Measurements from ENCODE around the gene FHIT.

Gene FHIT

DNA sequence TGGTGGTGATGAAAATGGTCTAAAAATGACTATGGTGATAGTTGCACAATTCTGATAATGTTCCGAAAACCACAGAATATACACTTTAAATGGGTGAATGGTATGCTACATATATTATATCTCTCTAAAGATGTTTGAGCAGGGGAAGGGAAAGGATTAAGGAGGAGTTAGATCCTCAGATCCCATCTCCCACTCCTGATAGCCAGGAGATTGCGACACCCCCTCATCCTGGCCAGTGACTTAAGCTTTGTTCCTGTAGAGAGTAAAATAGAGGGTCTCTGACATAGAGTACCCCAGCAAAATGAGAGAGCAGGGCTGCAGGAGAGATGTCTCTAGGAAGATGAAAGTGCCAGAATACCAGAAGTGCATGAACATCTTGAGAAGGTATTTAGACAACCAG, 984.8 kb downstream of the FHIT start:
- H3K27ac Mint-ChIP-seq, result no peak overlapping the region
- no peaks in the 10 kb centered on the region for H3K9me3 Mint-ChIP-seq
- H3K36me3 Mint-ChIP-seq (ENCODE audit: low read depth), result no peaks in the 10 kb centered on the region
- no peak overlapping the region for H3K4me3 Mint-ChIP-seq
- H3K27me3 Mint-ChIP-seq, result no peaks in the 10 kb centered on the region
- DNase-seq (no peak), ATAC-seq (no peak)
- H3K4me1 Mint-ChIP-seq, result peaks cover 13% of the 10 kb centered on the region

DNA sequence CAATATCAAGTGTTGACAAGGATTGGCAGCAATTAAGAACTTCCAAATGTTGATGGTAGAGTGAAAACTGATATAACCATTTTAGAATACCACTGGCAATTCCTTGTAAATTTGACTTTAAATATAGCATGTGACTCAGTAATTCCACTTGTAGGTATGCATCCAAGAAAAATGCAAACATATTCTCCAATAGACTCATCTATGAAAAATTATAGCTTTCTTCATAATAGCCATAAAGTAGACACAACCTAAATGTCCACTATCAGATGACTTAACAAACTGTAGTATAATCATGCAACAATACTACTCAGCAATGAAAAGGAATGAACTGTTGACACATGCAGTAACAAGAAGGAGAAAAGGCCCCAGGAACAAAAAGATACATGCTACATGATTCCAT, 988.1 kb downstream of the FHIT start:
- Mint-ChIP-seq H3K27me3 (no peaks in the 10 kb centered on the region), H3K27ac (no peak overlapping the region), H3K4me3 (no peak overlapping the region), H3K9me3 (no peaks in the 10 kb centered on the region), H3K36me3 (ENCODE audit: low read depth) (no peaks in the 10 kb centered on the region), H3K4me1 (peaks cover 17% of the 10 kb centered on the region)
- no peak for ATAC-seq
- DNase-seq, result no peak

- Mint-ChIP-seq H3K27me3 (no peaks in the 10 kb centered on the region), H3K27ac (no peak overlapping the region), H3K9me3 (peaks cover 1% of the 10 kb centered on the region), H3K4me3 (no peak overlapping the region), H3K36me3 (ENCODE audit: low read depth) (no peaks in the 10 kb centered on the region), H3K4me1 (peaks cover 17% of the 10 kb centered on the region)
- ATAC-seq (no peak), DNase-seq (no peak)
Observed at GRCh38 chr3:60262546-60262945, 988.7 kb downstream of the FHIT start.

DNA sequence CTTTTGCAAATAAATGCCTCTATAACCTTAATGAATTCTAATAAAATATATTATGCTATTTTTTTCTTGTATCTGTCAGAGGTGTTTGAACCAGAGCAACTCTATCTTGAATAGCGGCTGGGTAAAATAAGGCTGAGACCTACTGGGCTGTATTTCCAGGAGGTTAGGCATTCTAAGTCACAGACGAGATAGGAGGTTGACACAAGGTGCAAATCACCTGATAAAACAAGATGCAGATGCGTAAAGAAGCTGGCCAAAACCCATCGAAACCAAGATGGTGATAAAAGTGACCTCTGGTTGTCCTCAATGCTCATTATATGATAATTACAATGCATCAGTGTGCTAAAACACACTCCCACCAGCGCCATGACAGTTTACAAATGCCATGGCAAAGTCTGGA, 990.7 kb downstream of the FHIT start:
- ATAC-seq (no peak), DNase-seq (no peak)
- Mint-ChIP-seq H3K4me3 (no peak overlapping the region), H3K27me3 (no peaks in the 10 kb centered on the region), H3K4me1 (peaks cover 26% of the 10 kb centered on the region), H3K9me3 (peaks cover 3% of the 10 kb centered on the region), H3K27ac (no peak overlapping the region), H3K36me3 (ENCODE audit: low read depth) (no peaks in the 10 kb centered on the region)

DNA sequence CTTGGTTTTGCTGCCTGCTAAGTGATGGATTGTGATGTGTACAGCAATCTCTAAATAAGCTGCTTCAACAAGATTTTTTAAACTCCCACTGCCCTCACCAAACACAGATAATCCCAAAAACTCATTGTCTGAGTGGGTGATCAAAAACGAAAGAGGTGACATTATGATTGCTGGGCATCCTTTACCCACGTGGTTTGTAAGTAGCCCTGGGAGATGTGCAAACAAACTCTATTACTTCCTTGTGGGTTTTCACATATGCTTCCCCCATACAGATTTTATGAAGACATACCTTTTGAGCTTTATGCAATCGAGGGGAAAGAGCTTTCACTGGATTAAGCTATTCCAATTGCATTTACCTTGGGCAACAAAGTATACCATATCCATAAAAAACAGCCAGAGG, 1000.4 kb downstream of the FHIT start:
- Mint-ChIP-seq H3K9me3 (peaks cover 4% of the 10 kb centered on the region), H3K4me3 (no peak overlapping the region), H3K4me1 (peaks cover 9% of the 10 kb centered on the region), H3K27ac (no peak overlapping the region), H3K36me3 (ENCODE audit: low read depth) (no peaks in the 10 kb centered on the region), H3K27me3 (no peaks in the 10 kb centered on the region)
- no peak for ATAC-seq
- no peak for DNase-seq

- DNase-seq, result no peak
- Mint-ChIP-seq H3K4me3 (no peak overlapping the region), H3K4me1 (peaks cover 9% of the 10 kb centered on the region), H3K27ac (no peak overlapping the region), H3K36me3 (ENCODE audit: low read depth) (no peaks in the 10 kb centered on the region), H3K9me3 (peaks cover 4% of the 10 kb centered on the region), H3K27me3 (no peaks in the 10 kb centered on the region)
- ATAC-seq, result no peak
Observed at GRCh38 chr3:60250206-60250605, 1001.0 kb downstream of the FHIT start.

DNA sequence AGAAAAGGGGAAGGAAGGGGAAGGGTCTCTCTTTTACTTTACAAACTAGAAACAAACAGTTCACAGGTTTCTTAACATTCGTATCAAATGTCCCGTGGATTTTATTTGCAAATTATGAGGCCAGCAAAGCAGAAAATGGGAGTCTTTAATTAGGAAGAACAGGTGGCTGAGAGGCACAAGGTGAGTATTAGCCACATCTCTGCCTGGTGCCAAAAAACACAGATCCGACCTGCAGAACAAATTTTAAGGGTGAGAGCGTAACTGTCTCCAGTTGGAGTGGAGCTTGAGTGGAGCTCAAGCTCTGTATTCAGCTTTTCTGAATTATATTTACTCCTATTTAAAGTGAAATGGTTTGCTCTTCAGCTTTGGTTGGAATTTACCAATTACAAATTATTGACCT, 1004.9 kb downstream of the FHIT start:
- peaks cover 9% of the 10 kb centered on the region for H3K4me1 Mint-ChIP-seq
- no peak overlapping the region for H3K27ac Mint-ChIP-seq
- H3K27me3 Mint-ChIP-seq, result no peaks in the 10 kb centered on the region
- no peak for ATAC-seq
- H3K36me3 Mint-ChIP-seq (ENCODE audit: low read depth), result no peaks in the 10 kb centered on the region
- H3K4me3 Mint-ChIP-seq, result no peak overlapping the region
- H3K9me3 Mint-ChIP-seq, result no peaks in the 10 kb centered on the region
- DNase-seq, result no peak

- H3K4me1 Mint-ChIP-seq, result peaks cover 3% of the 10 kb centered on the region
- ATAC-seq (no peak), DNase-seq (no peak)
- H3K27me3 Mint-ChIP-seq, result no peaks in the 10 kb centered on the region
- no peak overlapping the region for H3K27ac Mint-ChIP-seq
- H3K9me3 Mint-ChIP-seq, result no peaks in the 10 kb centered on the region
- no peak overlapping the region for H3K4me3 Mint-ChIP-seq
- H3K36me3 Mint-ChIP-seq (ENCODE audit: low read depth), result no peaks in the 10 kb centered on the region
Observed at GRCh38 chr3:60243456-60243855, 1007.8 kb downstream of the FHIT start.

- H3K36me3 Mint-ChIP-seq (ENCODE audit: low read depth), result no peaks in the 10 kb centered on the region
- no peaks in the 10 kb centered on the region for H3K27me3 Mint-ChIP-seq
- peaks cover 6% of the 10 kb centered on the region for H3K9me3 Mint-ChIP-seq
- H3K27ac Mint-ChIP-seq, result no peak overlapping the region
- no peak for ATAC-seq
- DNase-seq, result no peak
- no peak overlapping the region for H3K4me3 Mint-ChIP-seq
- H3K4me1 Mint-ChIP-seq, result peaks cover 3% of the 10 kb centered on the region
Observed at GRCh38 chr3:60240492-60240891, 1010.8 kb downstream of the FHIT start.

DNA sequence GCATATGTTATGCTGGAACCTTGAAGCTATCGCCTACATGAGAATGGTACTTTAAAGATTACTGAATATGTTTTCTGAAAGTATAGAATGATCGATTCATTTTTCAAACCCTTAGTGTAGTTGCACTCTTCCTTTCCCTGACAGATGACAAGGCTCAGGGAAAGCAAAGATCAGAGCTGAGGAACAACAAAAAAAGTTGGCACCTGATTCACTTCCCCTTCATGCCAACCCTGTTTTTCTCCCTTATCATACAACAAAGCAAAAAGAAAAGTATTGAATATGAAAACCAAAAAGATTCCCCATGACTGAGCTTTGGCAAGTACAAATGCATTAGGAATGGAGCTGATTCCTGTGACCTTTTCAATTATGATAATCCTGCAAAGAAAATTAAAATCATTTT, 1012.7 kb downstream of the FHIT start:
- Mint-ChIP-seq H3K4me1 (peaks cover 3% of the 10 kb centered on the region), H3K4me3 (no peak overlapping the region), H3K9me3 (peaks cover 11% of the 10 kb centered on the region), H3K27ac (no peak overlapping the region), H3K27me3 (no peaks in the 10 kb centered on the region), H3K36me3 (ENCODE audit: low read depth) (no peaks in the 10 kb centered on the region)
- DNase-seq, result no peak
- no peak for ATAC-seq

- no peak for ATAC-seq
- H3K27ac Mint-ChIP-seq, result no peak overlapping the region
- H3K36me3 Mint-ChIP-seq (ENCODE audit: low read depth), result no peaks in the 10 kb centered on the region
- peaks cover 10% of the 10 kb centered on the region for H3K4me1 Mint-ChIP-seq
- DNase-seq, result no peak
- peaks cover 7% of the 10 kb centered on the region for H3K9me3 Mint-ChIP-seq
- H3K4me3 Mint-ChIP-seq, result no peak overlapping the region
- no peaks in the 10 kb centered on the region for H3K27me3 Mint-ChIP-seq
Observed at GRCh38 chr3:60229502-60229901, 1021.8 kb downstream of the FHIT start.

DNA sequence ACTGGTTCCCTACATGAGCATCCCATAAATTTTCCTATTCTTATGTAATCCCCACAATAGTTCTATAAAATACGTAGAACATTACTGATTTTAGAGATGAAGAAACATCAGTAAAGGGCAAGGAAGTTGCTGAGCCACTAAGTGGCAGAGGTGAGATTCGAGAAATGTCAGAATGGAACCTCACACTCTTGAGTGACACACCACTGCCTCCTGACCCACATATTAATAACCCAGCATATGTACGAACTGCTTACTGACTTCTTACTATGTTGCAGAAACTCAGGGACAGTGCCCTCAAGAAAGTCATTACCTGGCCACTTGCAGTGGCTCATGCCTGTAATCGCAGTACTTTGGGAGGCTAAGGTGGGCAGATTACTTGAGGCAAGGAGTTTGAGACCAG, 1022.4 kb downstream of the FHIT start:
- H3K36me3 Mint-ChIP-seq (ENCODE audit: low read depth), result no peaks in the 10 kb centered on the region
- H3K27ac Mint-ChIP-seq, result no peak overlapping the region
- peaks cover 10% of the 10 kb centered on the region for H3K4me1 Mint-ChIP-seq
- H3K9me3 Mint-ChIP-seq, result peaks cover 5% of the 10 kb centered on the region
- no peak overlapping the region for H3K4me3 Mint-ChIP-seq
- H3K27me3 Mint-ChIP-seq, result no peaks in the 10 kb centered on the region
- ATAC-seq (no peak), DNase-seq (no peak)

DNA sequence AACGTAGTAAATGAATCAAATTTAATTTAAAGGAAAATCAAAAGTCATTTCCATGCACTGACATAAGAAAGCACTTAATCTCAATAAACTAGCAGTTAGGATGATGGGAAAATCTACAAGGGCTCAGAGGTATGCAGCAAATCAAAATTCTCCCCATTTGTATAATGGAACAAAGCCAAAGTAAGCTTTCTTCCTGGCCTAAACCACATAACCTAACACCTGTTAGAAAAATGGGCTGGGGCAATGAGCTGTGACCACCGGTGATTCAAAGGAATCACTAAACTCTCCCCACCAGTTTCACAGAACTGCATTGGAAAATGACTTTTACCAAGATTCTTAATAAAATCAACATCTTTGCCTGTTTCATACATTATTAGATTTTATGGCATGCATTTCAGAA, 1024.3 kb downstream of the FHIT start:
- Mint-ChIP-seq H3K27ac (no peak overlapping the region), H3K27me3 (peaks cover 2% of the 10 kb centered on the region), H3K4me1 (peaks cover 10% of the 10 kb centered on the region), H3K36me3 (ENCODE audit: low read depth) (no peaks in the 10 kb centered on the region), H3K9me3 (no peaks in the 10 kb centered on the region), H3K4me3 (no peak overlapping the region)
- ATAC-seq (no peak), DNase-seq (no peak)

- DNase-seq (no peak), ATAC-seq (no peak)
- peaks cover 10% of the 10 kb centered on the region for H3K4me1 Mint-ChIP-seq
- no peak overlapping the region for H3K27ac Mint-ChIP-seq
- H3K36me3 Mint-ChIP-seq (ENCODE audit: low read depth), result no peaks in the 10 kb centered on the region
- H3K4me3 Mint-ChIP-seq, result no peak overlapping the region
- H3K27me3 Mint-ChIP-seq, result peaks cover 2% of the 10 kb centered on the region
- no peaks in the 10 kb centered on the region for H3K9me3 Mint-ChIP-seq
Observed at GRCh38 chr3:60225848-60226247, 1025.4 kb downstream of the FHIT start.

- Mint-ChIP-seq H3K27me3 (peaks cover 2% of the 10 kb centered on the region), H3K4me3 (no peak overlapping the region), H3K9me3 (no peaks in the 10 kb centered on the region), H3K36me3 (ENCODE audit: low read depth) (no peaks in the 10 kb centered on the region), H3K27ac (no peak overlapping the region), H3K4me1 (peaks cover 1% of the 10 kb centered on the region)
- ATAC-seq (no peak), DNase-seq (no peak)
Observed at GRCh38 chr3:60220768-60221167, 1030.5 kb downstream of the FHIT start.

GRCh38 chr3:60219501-60219900, 1031.8 kb downstream of the FHIT start:
- H3K27ac Mint-ChIP-seq, result no peak overlapping the region
- no peaks in the 10 kb centered on the region for H3K4me1 Mint-ChIP-seq
- H3K36me3 Mint-ChIP-seq (ENCODE audit: low read depth), result no peaks in the 10 kb centered on the region
- ATAC-seq (no peak), DNase-seq (no peak)
- peaks cover 2% of the 10 kb centered on the region for H3K27me3 Mint-ChIP-seq
- no peak overlapping the region for H3K4me3 Mint-ChIP-seq
- H3K9me3 Mint-ChIP-seq, result no peaks in the 10 kb centered on the region
